ENCODE data around the gene NAA40. TPM values are rescaled to one million over a fixed set of nuclear protein-coding genes. Genes with fewer than 3 reads are reported as not detected.

NAA40 gene
- total and polyA plus RNA-seq, 2 of the 13 experiments (the other 11 are each of a cell fraction or from before 2014, with no cell fraction given): 11.1 to 17.9 TPM

GRCh38 chr11:63938479-63939396 is at the start of gene NAA40 (continued):
- TF ChIP-seq PATZ1 (CRISPR knock-in tag; IDR thresholded peaks at IDR 0.05) (peak; percentile 86), TAF1 (CRISPR knock-in tag; IDR thresholded peaks at IDR 0.05) (peak; percentile 34; the same call in 1 of the 2 replicates), ATF2 (CRISPR knock-in tag; IDR thresholded peaks at IDR 0.05) (peak; percentile 56; the same call in 1 of the 2 replicates), RFXANK (CRISPR knock-in tag; IDR thresholded peaks at IDR 0.05) (0 out of 2 replicates have a peak, but pooled peaks have one; percentile 38), SAFB2 (CRISPR knock-in tag; IDR thresholded peaks at IDR 0.05; ENCODE audit: borderline replicate concordance, low read depth) (peak; percentile 31), FOXA3 (CRISPR knock-in tag; IDR thresholded peaks at IDR 0.05) (peak; percentile 43; the same call in 1 of the 2 replicates), ZBTB7A (CRISPR knock-in tag; IDR thresholded peaks at IDR 0.05) (peak; percentile 13; the same call in 1 of the 2 replicates), REPIN1 (CRISPR knock-in tag; IDR thresholded peaks at IDR 0.05; ENCODE audit: borderline replicate concordance, low read depth) (peak; percentile 63; the same call in 1 of the 2 replicates), MXD4 (CRISPR knock-in tag; IDR thresholded peaks at IDR 0.05) (peak; percentile 94), ASH2L (IDR thresholded peaks at IDR 0.05; ENCODE audit: insufficient read length, low read depth, low read length) (peak; percentile 27), ZFX (CRISPR knock-in tag; IDR thresholded peaks at IDR 0.05; ENCODE audit: low read depth) (peak; percentile 88), NFKB2 (CRISPR knock-in tag; IDR thresholded peaks at IDR 0.05; ENCODE audit: borderline replicate concordance) (peak; percentile 4; the same call in 1 of the 2 replicates), CREB1 (IDR thresholded peaks at IDR 0.05) (peak; percentile 96), CREB1 (CRISPR knock-in tag; IDR thresholded peaks at IDR 0.05) (peak; percentile 91), ZNF335 (CRISPR knock-in tag; IDR thresholded peaks at IDR 0.05) (0 out of 2 replicates have a peak, but pooled peaks have one; percentile 16), PHB2 (IDR thresholded peaks at IDR 0.05; ENCODE audit: partially characterized antibody) (no peak), MAZ (IDR thresholded peaks at IDR 0.05; ENCODE audit: borderline replicate concordance, low read depth, low read length) (peak; percentile 82; the same call in 1 of the 2 replicates), MAZ (CRISPR knock-in tag; IDR thresholded peaks at IDR 0.05; ENCODE audit: low read depth) (peak; percentile 75), ZBTB34 (CRISPR knock-in tag; IDR thresholded peaks at IDR 0.05) (no peak), PHF20 (CRISPR knock-in tag; IDR thresholded peaks at IDR 0.05) (peak; percentile 88), DRAP1 (CRISPR knock-in tag; IDR thresholded peaks at IDR 0.05) (peak; percentile 52; the same call in 1 of the 2 replicates), IRF9 (CRISPR knock-in tag; IDR thresholded peaks at IDR 0.05; ENCODE audit: borderline replicate concordance) (peak; percentile 53; the same call in 1 of the 2 replicates), RARG (CRISPR knock-in tag; IDR thresholded peaks at IDR 0.05; ENCODE audit: low read depth) (no peak)
